Stimulated activated CD4-positive, alpha-beta T cell treated with anti-CD3 and anti-CD28 coated beads, Interleukin-2, amount 100 ng/mL, for 48 hours (primary cell): Measurements from ENCODE around the gene NOS3.
"Not testable (repeated sequence)": the region's sequence is repeated elsewhere in the genome, so short reads cannot be mapped to it uniquely, and the experiment has no call there.

ENCODE experiments used
- DNase-seq, 2 donors: peaks; one replicate each; pipeline ENCODE4 v3.0.0-alpha.2; 2020

The NOS3 gene

GRCh38 chr7:151040616-151041375 is 50.0 kb downstream of the NOS3 start:
- DNase-seq: no peak

GRCh38 chr7:151043449-151043848 is 52.6 kb downstream of the NOS3 start:
- not testable (repeated sequence) for DNase-seq

GRCh38 chr7:151043959-151044358 is 53.1 kb downstream of the NOS3 start:
- no peak for DNase-seq

- no peak for DNase-seq
Measured at GRCh38 chr7:151045262-151045661, 54.4 kb downstream of the NOS3 start.

GRCh38 chr7:151045967-151046366 is 55.1 kb downstream of the NOS3 start:
- DNase-seq: no peak

- DNase-seq: no peak
Measured at GRCh38 chr7:151046603-151047573, 56.1 kb downstream of the NOS3 start.

- no peak for DNase-seq
Measured at GRCh38 chr7:151047976-151048815, 57.4 kb downstream of the NOS3 start, which contains the start of gene ASIC3. ASIC3 (plus strand) TSS chr7:151048531; CDS start chr7:151048886, 355 bp downstream.

- no peak for DNase-seq
Measured at GRCh38 chr7:151048911-151049463, 58.2 kb downstream of the NOS3 start.

GRCh38 chr7:151051108-151051507 is 60.3 kb downstream of the NOS3 start:
- peak; percentile 35 to 43 for DNase-seq

- no peak for DNase-seq
Measured at GRCh38 chr7:151053096-151053495, 62.3 kb downstream of the NOS3 start.

GRCh38 chr7:151053751-151054150 is 62.9 kb downstream of the NOS3 start:
- DNase-seq: no peak

- DNase-seq: no peak
Measured at GRCh38 chr7:151056283-151056665, 65.5 kb downstream of the NOS3 start.

GRCh38 chr7:151056666-151057505 is 66.1 kb downstream of the NOS3 start:
- no peak for DNase-seq

GRCh38 chr7:151057506-151057988 is 66.7 kb downstream of the NOS3 start, which contains the start of gene CDK5:
CDK5 (minus strand) TSS chr7:151057897; CDS start chr7:151057848, 49 bp downstream.
- DNase-seq: no peak

- DNase-seq: peak; percentile 90 to 91
Measured at GRCh38 chr7:151057989-151058780, 67.4 kb downstream of the NOS3 start.

- DNase-seq: no peak
Measured at GRCh38 chr7:151058781-151059366, 68.1 kb downstream of the NOS3 start.

GRCh38 chr7:151059367-151060112 is 68.7 kb downstream of the NOS3 start, which contains the start of gene SLC4A2:
SLC4A2 (plus strand) TSS chr7:151059589; CDS start chr7:151061988, 2,399 bp downstream.
- peak; percentile 64 to 65 for DNase-seq

- DNase-seq: no peak
Measured at GRCh38 chr7:151060113-151060415, 69.2 kb downstream of the NOS3 start.
